Right kidney (tissue), 1 donor: ENCODE results near the gene NPL.

Experiments used
- DNase-seq: peaks from one replicate; pipeline ENCODE4 v3.0.0-alpha.2; 2016

The NPL gene

DNA sequence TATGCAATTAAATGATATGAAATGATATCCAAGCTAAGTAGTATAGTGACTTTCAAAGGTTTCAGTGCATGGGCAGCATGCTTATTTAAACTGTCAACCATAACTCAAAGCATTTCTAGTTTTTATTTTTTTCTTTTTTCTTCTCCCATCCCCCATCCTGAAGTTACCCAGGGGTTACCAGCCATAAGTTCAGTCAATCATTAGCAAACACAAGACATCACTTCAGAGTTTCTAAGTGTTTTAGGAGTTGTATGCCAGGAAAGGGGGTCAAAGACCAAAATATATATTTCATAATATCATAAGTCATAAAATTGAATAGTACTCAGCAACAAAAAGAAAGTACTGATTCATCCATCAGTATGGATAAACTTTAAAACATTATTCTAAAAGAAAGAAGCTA lies 78.3 kb downstream of the NPL start:
- DNase-seq, result no peak

DNA sequence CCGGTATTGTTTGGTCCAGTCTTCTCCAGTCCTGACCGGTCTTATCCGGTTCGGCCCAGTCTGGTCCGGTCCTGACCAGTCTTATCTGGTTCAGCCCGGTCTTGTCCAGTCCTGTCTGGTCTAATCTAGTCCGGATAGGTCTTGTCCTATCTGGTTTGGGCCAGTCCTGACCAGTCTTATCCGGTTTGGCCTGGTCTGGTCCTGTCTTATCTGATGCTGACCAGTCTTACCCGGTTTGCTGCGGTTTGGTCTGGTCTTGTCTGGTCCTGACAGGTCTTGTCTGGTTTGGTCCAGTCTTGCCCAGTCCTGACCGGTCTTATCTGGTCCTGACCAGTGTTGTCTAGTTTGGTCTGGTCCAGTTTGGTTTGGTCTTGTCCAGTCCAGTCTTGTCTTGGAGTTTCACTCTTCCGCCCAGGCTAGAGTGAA lies 79.7 kb downstream of the NPL start:
- DNase-seq, result no peak

DNA sequence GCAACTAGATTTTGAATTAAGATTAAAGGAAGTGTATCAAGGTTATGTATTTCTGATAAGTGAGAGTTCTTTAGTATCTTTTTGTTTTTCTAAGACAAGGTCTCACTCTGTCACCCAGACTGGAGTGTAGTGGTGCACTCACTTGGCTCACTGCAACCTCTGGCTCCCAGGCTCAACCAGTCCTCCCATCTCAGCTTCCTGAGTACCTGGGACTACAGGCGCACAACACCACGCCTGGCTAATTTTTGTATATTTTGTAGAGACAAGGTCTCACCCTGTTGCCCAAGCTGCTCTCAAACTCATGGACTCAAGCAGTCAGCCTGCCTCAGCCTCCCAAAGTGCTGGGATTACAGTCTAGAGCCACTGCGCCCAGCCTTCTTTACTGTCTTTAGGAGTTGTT lies 83.3 kb downstream of the NPL start:
- DNase-seq, result no peak

DNA sequence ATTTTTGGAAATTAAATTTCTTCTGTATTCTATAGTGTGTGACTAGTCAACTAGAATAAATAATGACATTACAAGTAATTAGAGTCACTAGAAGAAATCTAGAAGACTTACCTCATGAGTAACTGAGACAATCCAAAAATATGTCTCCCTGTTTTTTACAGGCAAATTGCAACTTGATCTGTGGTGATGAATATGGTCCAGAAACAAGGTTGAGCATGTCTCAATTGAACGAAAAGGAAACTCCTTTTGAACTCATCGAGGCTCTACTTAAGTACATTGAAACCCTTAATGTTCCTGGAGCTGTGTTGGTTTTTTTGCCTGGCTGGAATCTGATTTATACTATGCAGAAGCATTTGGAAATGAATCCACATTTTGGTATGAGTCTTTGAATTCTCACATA lies 86.3 kb downstream of the NPL start:
- no peak for DNase-seq

DNA sequence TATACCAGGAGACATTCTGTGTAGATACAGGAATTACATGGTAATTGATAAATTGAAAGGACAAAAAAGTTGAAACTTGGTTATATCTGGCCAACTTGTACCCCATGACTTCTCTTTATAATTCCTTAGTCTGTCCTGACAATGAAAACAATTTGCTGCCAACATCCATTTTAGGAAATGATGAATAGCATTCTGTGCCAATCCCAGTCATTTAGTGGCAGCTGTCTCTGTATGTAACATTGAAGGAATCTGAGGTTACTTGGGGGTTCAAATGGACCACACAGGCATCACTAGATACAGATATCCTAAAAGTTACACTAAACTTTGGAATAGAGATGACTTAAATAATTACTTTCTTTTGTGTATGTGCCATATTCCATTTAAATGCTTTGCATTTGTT lies 87.8 kb downstream of the NPL start:
- no peak for DNase-seq

DNA sequence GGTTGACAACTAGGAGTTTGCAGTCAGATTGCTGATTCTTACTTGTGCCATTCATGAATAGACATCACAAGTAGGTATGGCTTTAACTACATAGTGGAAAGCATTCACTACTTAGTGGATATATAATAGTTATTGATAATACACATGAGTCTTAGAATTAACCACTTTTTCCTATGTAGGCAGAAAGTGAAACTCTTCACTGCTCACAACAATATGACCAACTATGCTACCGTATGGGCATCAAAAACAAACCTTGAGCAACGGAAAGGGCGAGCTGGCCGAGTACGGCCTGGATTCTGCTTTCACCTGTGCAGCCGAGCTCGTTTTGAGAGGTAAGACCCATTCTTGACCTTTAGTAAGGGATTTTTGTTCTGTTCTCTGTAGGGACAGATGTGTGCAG lies 88.3 kb downstream of the NPL start:
- no peak for DNase-seq
